ENCODE measurements around the gene PSD2.

GRCh38 chr5:139811274-139811607 is 15.6 kb downstream of the PSD2 start:
- TF ChIP-seq, protein P1, sequence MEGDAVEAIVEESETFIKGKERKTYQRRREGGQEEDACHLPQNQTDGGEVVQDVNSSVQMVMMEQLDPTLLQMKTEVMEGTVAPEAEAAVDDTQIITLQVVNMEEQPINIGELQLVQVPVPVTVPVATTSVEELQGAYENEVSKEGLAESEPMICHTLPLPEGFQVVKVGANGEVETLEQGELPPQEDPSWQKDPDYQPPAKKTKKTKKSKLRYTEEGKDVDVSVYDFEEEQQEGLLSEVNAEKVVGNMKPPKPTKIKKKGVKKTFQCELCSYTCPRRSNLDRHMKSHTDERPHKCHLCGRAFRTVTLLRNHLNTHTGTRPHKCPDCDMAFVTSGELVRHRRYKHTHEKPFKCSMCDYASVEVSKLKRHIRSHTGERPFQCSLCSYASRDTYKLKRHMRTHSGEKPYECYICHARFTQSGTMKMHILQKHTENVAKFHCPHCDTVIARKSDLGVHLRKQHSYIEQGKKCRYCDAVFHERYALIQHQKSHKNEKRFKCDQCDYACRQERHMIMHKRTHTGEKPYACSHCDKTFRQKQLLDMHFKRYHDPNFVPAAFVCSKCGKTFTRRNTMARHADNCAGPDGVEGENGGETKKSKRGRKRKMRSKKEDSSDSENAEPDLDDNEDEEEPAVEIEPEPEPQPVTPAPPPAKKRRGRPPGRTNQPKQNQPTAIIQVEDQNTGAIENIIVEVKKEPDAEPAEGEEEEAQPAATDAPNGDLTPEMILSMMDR (IDR thresholded peaks at IDR 0.05; ENCODE audit: insufficient read depth, low read length, poor library complexity, severe bottlenecking) = no peak
- no peak for TF ChIP-seq EZH2phosphoT487 (conservative IDR thresholded peaks at IDR 0.05; ENCODE audit: low read length)
